ENCODE results near the gene CAB39L.
"Not testable (repeated sequence)": the region's sequence is repeated elsewhere in the genome, so short reads cannot be mapped to it uniquely, and the experiment has no call there.

Gene CAB39L

GRCh38 chr13:49341941-49342340 is 101.9 kb downstream of the CAB39L start:
- Histone ChIP-seq H3K27me3 (no peaks in the 10 kb centered on the region), H3K27ac (no peak overlapping the region), H4K20me1 (no peaks in the 10 kb centered on the region), H3K4me2 (no peak overlapping the region), H3K36me3 (peaks cover 0 to 7% (median 0%) of the 10 kb centered on the region in 11 experiments; a peak in 2 of 22 replicates), H3K9me3 (replicated peaks in 1 of 11) (no peaks in the 10 kb centered on the region), H3K9ac (no peak overlapping the region), H3K4me3 (no peak overlapping the region), H3K4me1 (peaks cover 0 to 11% (median 8%) of the 10 kb centered on the region in 10 experiments; a peak in 15 of 20 replicates)
- TF ChIP-seq Cebpa-rat (IDR thresholded peaks at IDR 0.05), result no peak

- no peaks in the 10 kb centered on the region for H3K27me3 ChIP-seq
- no peak for TF ChIP-seq Cebpa-rat (IDR thresholded peaks at IDR 0.05)
- H3K4me2 ChIP-seq, result no peak overlapping the region
- no peak overlapping the region for H3K9ac ChIP-seq
- no peaks in the 10 kb centered on the region for H3K9me3 ChIP-seq (replicated peaks in 1 of 11)
- H3K4me3 ChIP-seq, result no peak overlapping the region
- peaks cover 0 to 7% (median 0%) of the 10 kb centered on the region in 11 experiments; a peak in 2 of 22 replicates for H3K36me3 ChIP-seq
- no peaks in the 10 kb centered on the region for H4K20me1 ChIP-seq
- peaks cover 0 to 11% (median 8%) of the 10 kb centered on the region in 10 experiments; a peak in 15 of 20 replicates for H3K4me1 ChIP-seq
- no peak overlapping the region for H3K27ac ChIP-seq
These were observed 102.3 kb downstream of the CAB39L start for GRCh38 chr13:49341517-49341916.

GRCh38 chr13:49340161-49340560 is 103.7 kb downstream of the CAB39L start:
- no peaks in the 10 kb centered on the region for H4K20me1 ChIP-seq
- peak overlapping the region in 9 of 11 experiments; percentile 7 to 47 (median 18); a peak in 9 of 22 replicates for H3K4me2 ChIP-seq
- TF ChIP-seq Cebpa-rat (IDR thresholded peaks at IDR 0.05), result no peak
- H3K9ac ChIP-seq, result no peak overlapping the region
- H3K9me3 ChIP-seq (replicated peaks in 1 of 11), result no peaks in the 10 kb centered on the region
- H3K27me3 ChIP-seq, result no peaks in the 10 kb centered on the region
- no peak overlapping the region for H3K4me3 ChIP-seq
- peaks cover 0 to 5% (median 0%) of the 10 kb centered on the region in 11 experiments; a peak in 2 of 22 replicates for H3K36me3 ChIP-seq
- peaks cover 0 to 11% (median 8%) of the 10 kb centered on the region in 10 experiments; a peak in 15 of 20 replicates for H3K4me1 ChIP-seq
- H3K27ac ChIP-seq, result no peak overlapping the region

GRCh38 chr13:49336655-49337054 is 107.2 kb downstream of the CAB39L start:
- H4K20me1 ChIP-seq, result no peaks in the 10 kb centered on the region
- TF ChIP-seq Cebpa-rat (IDR thresholded peaks at IDR 0.05), result no peak

GRCh38 chr13:49330546-49330864 is 113.4 kb downstream of the CAB39L start:
- H3K27ac ChIP-seq, result no peak overlapping the region
- H3K9ac ChIP-seq, result no peak overlapping the region
- no peaks in the 10 kb centered on the region for H4K20me1 ChIP-seq
- H3K27me3 ChIP-seq, result no peaks in the 10 kb centered on the region
- H3K36me3 ChIP-seq, result peaks cover 0 to 22% (median 3%) of the 10 kb centered on the region in 11 experiments; a peak in 5 of 22 replicates
- no peak overlapping the region for H3K4me3 ChIP-seq
- TF ChIP-seq Cebpa-rat (IDR thresholded peaks at IDR 0.05), result no peak
- no peaks in the 10 kb centered on the region for H3K4me1 ChIP-seq
- H3K4me2 ChIP-seq, result no peak overlapping the region
- H3K9me3 ChIP-seq (replicated peaks in 1 of 11), result no peaks in the 10 kb centered on the region

More at GRCh38 chr13:49336655-49337054, 107.2 kb downstream of the CAB39L start:
- Histone ChIP-seq H3K27ac (no peak overlapping the region), H3K4me3 (no peak overlapping the region), H3K27me3 (no peaks in the 10 kb centered on the region), H3K4me1 (peaks cover 0 to 11% (median 8%) of the 10 kb centered on the region in 10 experiments; a peak in 15 of 20 replicates), H3K9ac (no peak overlapping the region), H3K4me2 (no peak overlapping the region), H3K36me3 (peaks cover 0 to 5% (median 0%) of the 10 kb centered on the region in 11 experiments; a peak in 3 of 22 replicates), H3K9me3 (replicated peaks in 1 of 11) (no peaks in the 10 kb centered on the region)

GRCh38 chr13:49329831-49330545 is 113.9 kb downstream of the CAB39L start:
- Histone ChIP-seq H3K4me1 (no peaks in the 10 kb centered on the region), H3K9ac (no peak overlapping the region), H4K20me1 (no peaks in the 10 kb centered on the region), H3K4me3 (no peak overlapping the region), H3K36me3 (peaks cover 0 to 22% (median 3%) of the 10 kb centered on the region in 11 experiments; a peak in 5 of 22 replicates), H3K27me3 (no peaks in the 10 kb centered on the region), H3K27ac (no peak overlapping the region), H3K9me3 (replicated peaks in 1 of 11) (no peaks in the 10 kb centered on the region), H3K4me2 (no peak overlapping the region)
- TF ChIP-seq Cebpa-rat (IDR thresholded peaks at IDR 0.05), result no peak

GRCh38 chr13:49327145-49327544 is 116.7 kb downstream of the CAB39L start:
- not testable (repeated sequence) for H3K9me3 ChIP-seq (replicated peaks in 1 of 11); H3K27me3 ChIP-seq; H3K4me2 ChIP-seq; H3K4me1 ChIP-seq; H3K27ac ChIP-seq; H4K20me1 ChIP-seq; H3K4me3 ChIP-seq; H3K9ac ChIP-seq
- H3K36me3 ChIP-seq, result peaks cover 0 to 22% (median 4%) of the 10 kb centered on the region in 11 experiments; a peak in 5 of 22 replicates

GRCh38 chr13:49326222-49326917 is 117.5 kb downstream of the CAB39L start:
- Histone ChIP-seq H3K4me1 (peaks cover 2 to 17% (median 10%) of the 10 kb centered on the region in 10 experiments), H3K27me3 (no peaks in the 10 kb centered on the region), H3K4me3 (no peak overlapping the region), H3K9me3 (replicated peaks in 1 of 11) (no peaks in the 10 kb centered on the region), H3K27ac (no peak overlapping the region), H4K20me1 (no peaks in the 10 kb centered on the region), H3K4me2 (no peak overlapping the region), H3K9ac (no peak overlapping the region), H3K36me3 (peaks cover 0 to 22% (median 4%) of the 10 kb centered on the region in 11 experiments; a peak in 5 of 22 replicates)
- no peak for TF ChIP-seq Cebpa-rat (IDR thresholded peaks at IDR 0.05)

GRCh38 chr13:49323344-49323743 is 120.5 kb downstream of the CAB39L start:
- peaks cover 0 to 12% (median 4%) of the 10 kb centered on the region in 11 experiments; a peak in 3 of 22 replicates for H3K36me3 ChIP-seq
- TF ChIP-seq Cebpa-rat (IDR thresholded peaks at IDR 0.05), result no peak
- H3K4me2 ChIP-seq, result no peak overlapping the region
- H3K27me3 ChIP-seq, result no peaks in the 10 kb centered on the region
- peak overlapping the region in 1 of 11 experiments; percentile 4; a peak in 1 of 22 replicates for H3K27ac ChIP-seq
- H3K9me3 ChIP-seq (replicated peaks in 1 of 11), result no peaks in the 10 kb centered on the region
- H3K4me1 ChIP-seq, result peaks cover 19 to 43% (median 36%) of the 10 kb centered on the region in 10 experiments
- H3K9ac ChIP-seq, result no peak overlapping the region
- H4K20me1 ChIP-seq, result no peaks in the 10 kb centered on the region
- H3K4me3 ChIP-seq, result no peak overlapping the region

Data from BLaER1 treated with 17β-estradiol and CSF1 and Interleukin-3, amounts not matched to agents 10 nM and 100 nM (cell line).